Uterus (tissue), 4 donors: ENCODE data around the gene ITGAL. TPM values are rescaled to one million over a fixed set of nuclear protein-coding genes. Genes with fewer than 3 reads are reported as not detected.

Experiments
- DNase-seq, 2 donors: peaks; one replicate each; pipeline ENCODE4 v3.0.0-alpha.2; 2019 to 2020
- H3K27ac ChIP-seq, 2 donors: fragments of 200-600 bp; sonication (generic); 1 replicate in 1 of 2; 2 replicates in 1 of 2; pipeline ENCODE4 v1.5.1; 2016 to 2018
- H3K27me3 ChIP-seq, 2 donors: fragments of 200-600 bp; sonication (generic); one replicate each; pipeline ENCODE4 v1.5.1; 2018 to 2019; ENCODE audit warnings: control low read depth in 1 of 2
- H3K36me3 ChIP-seq, 2 donors: fragments of 200-600 bp; sonication (generic); one replicate each; pipeline ENCODE4 v1.5.1; 2019; ENCODE audit warnings: control low read depth in 1 of 2
- H3K4me1 ChIP-seq, 2 donors: fragments of 200-600 bp; sonication (generic); one replicate each; pipeline ENCODE4 v1.5.1; 2018 to 2019; ENCODE audit warnings: control low read depth in 1 of 2
- H3K4me3 ChIP-seq, 2 donors: fragments of 200-600 bp; sonication (generic); 1 replicate in 1 of 2; 2 replicates in 1 of 2; pipeline ENCODE4 v1.5.1; 2018 to 2019; ENCODE audit warnings: mild to moderate bottlenecking in 1 of 2
- H3K9me3 ChIP-seq, 2 donors: fragments of 200-600 bp; sonication (generic); one replicate each; pipeline ENCODE4 v1.5.1; 2019; ENCODE audit warnings: control low read depth in 1 of 2
- CTCF ChIP-seq, 4 experiments: fragments of 200-600 bp in 2 of 4; fragments of 450-650 bp in 2 of 4; sonication (generic) in 2 of 4; IDR thresholded peaks; one replicate each; pipeline ENCODE4 v1.5.1; 2016 to 2019; ENCODE audit warnings: antibody characterized with exemption in 4 of 4, mild to moderate bottlenecking in 2 of 4, moderate library complexity in 1 of 4
- POLR2A ChIP-seq, 2 donors: fragments of 450-650 bp; IDR thresholded peaks; one replicate each; pipeline ENCODE4 v1.6.1; 2016; ENCODE audit warnings: antibody characterized with exemption in 2 of 2, mild to moderate bottlenecking in 1 of 2, moderate library complexity in 1 of 2
- intact Hi-C: fragments of 100-400 bp; cut with DNase I; formaldehyde crosslinking; loops from one replicate; pipeline ENCODE4 v1.15.1; 2023; ENCODE audit warnings: low total_unique reads
- total RNA-seq, 4 donors: library from RNA; depleted of rRNA in 3 of 4; stranded (reverse); fragments of >200 nt in 3 of 4; gene quantifications; one replicate each; pipeline versions ENCODE4 v1.1.0 to v1.2.4, GENCODE V29; 2014 to 2023
- donor health status: DM: yes; HTN: yes; CAD: no.

Gene ITGAL
- total RNA-seq, 4 donors from 2014 or later, result 3.6 to 5.6 (median 4.7) TPM; not detected in 1

- Histone ChIP-seq H3K36me3 (no peaks in the 10 kb centered on the region), H3K9me3 (no peaks in the 10 kb centered on the region), H3K27ac (peak within 1 kb of the TSS; percentile 87 to 92), H3K27me3 (no peaks in the 10 kb centered on the region), H3K4me3 (peak within 1 kb of the TSS; percentile 68 to 82), H3K4me1 (peaks cover 0 to 6% of the 10 kb centered on the region in 2 donors)
- intact Hi-C loops, result no loop called here
- TF ChIP-seq CTCF (IDR thresholded peaks at IDR 0.05) (peak in 2 of 4 experiments; percentile 12 to 26), POLR2A (IDR thresholded peaks at IDR 0.05) (peak; percentile 36 to 67)
- DNase-seq, result peak; percentile 98 to 99
Observed at GRCh38 chr16:30557957-30558788, 85.6 kb downstream of the ITGAL start, which contains the start of gene ZNF764. Gene ZNF764 (minus strand): TSS chr16:30558374. CDS start chr16:30558182, 192 bp downstream.

- intact Hi-C loops, result no loop called here
Observed at GRCh38 chr16:30558789-30559377, 86.3 kb downstream of the ITGAL start.

GRCh38 chr16:30559690-30560089 lies 87.1 kb downstream of the ITGAL start:
- intact Hi-C loops, result no loop called here

More at GRCh38 chr16:30558789-30559377, 86.3 kb downstream of the ITGAL start:
- H3K27me3 ChIP-seq, result no peaks in the 10 kb centered on the region
- DNase-seq, result no peak
- H3K36me3 ChIP-seq, result no peaks in the 10 kb centered on the region
- H3K4me1 ChIP-seq, result peaks cover 0 to 6% of the 10 kb centered on the region in 2 donors
- peak overlapping the region; percentile 68 to 82 for H3K4me3 ChIP-seq
- TF ChIP-seq POLR2A (IDR thresholded peaks at IDR 0.05) (no peak), CTCF (IDR thresholded peaks at IDR 0.05) (no peak)
- H3K27ac ChIP-seq, result peak overlapping the region; percentile 87 to 92
- H3K9me3 ChIP-seq, result no peaks in the 10 kb centered on the region

GRCh38 chr16:30561089-30561816 lies 88.7 kb downstream of the ITGAL start:
- Histone ChIP-seq H3K27me3 (no peaks in the 10 kb centered on the region), H3K9me3 (no peaks in the 10 kb centered on the region), H3K27ac (peak overlapping the region; percentile 62 to 74), H3K4me1 (peaks cover 0 to 6% of the 10 kb centered on the region in 2 donors), H3K36me3 (no peaks in the 10 kb centered on the region), H3K4me3 (peak overlapping the region; percentile 44 to 50)
- peak; percentile 51 to 53 for DNase-seq
- TF ChIP-seq POLR2A (IDR thresholded peaks at IDR 0.05) (no peak), CTCF (IDR thresholded peaks at IDR 0.05) (no peak)
- intact Hi-C loops, result no loop called here

More at GRCh38 chr16:30559690-30560089, 87.1 kb downstream of the ITGAL start:
- Histone ChIP-seq H3K27ac (no peak overlapping the region), H3K4me1 (peaks cover 0 to 6% of the 10 kb centered on the region in 2 donors), H3K27me3 (no peaks in the 10 kb centered on the region), H3K4me3 (no peak overlapping the region), H3K9me3 (no peaks in the 10 kb centered on the region), H3K36me3 (no peaks in the 10 kb centered on the region)
- TF ChIP-seq POLR2A (IDR thresholded peaks at IDR 0.05) (no peak), CTCF (IDR thresholded peaks at IDR 0.05) (no peak)
- DNase-seq, result no peak
